Raji (cell line): Measurements from ENCODE around the gene RPL34.
A peak's percentile ranks its signal among the peaks of the same experiment; 100 is the strongest.

Experiments
- POLR2A ChIP-seq: IDR thresholded peaks from 2 replicates; pipeline ENCODE4 v1.6.1; 2011; ENCODE audit warnings: low read depth, low read length, control low read depth; ENCODE audit not compliant: insufficient read depth

RPL34 gene

DNA sequence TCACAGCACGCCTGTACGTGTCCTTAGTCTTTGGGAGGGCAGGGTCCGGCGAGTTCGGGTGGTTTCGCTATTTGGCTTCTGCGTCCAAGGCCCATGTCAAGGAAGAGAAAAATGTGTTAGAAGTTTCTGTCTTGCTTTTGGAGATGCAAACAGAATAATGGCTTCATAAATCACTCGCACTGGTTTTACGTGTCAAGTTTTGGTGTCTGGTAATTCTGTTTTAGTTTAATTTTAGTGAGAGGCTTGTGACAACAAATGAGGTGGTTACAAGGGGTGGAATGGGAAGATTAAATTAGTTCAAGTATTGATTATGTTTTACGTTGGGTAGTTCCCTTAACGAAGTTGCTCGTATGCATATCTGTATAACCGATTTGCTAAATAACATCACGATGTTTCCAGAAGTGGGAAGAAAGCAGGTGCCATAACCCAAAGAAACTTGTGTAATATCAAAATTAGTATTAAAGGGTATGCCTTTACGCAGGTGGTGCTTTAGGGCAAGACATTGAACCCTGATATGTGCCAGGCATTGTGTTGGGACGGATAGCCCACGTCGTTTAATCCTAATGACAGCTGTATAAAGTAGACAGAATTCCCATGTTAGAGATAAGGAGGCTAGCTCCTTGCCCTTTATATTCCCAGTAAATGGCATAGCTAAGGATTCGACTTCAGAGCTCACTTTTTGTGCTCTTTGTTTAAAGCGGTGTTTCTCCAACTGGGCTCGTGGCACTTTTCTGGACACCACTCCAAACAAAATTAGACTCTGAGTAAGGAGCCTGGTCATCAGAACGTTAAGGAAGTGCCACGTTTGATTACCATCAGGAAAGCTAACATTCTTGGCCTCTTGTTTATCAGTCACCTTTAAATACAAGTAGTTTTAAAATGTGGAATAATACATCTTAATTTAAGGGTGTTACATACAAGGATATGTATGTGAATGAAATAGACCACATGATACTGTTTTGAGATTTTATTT lies 843 bp downstream of the RPL34 start:
- no peak for TF ChIP-seq POLR2A

DNA sequence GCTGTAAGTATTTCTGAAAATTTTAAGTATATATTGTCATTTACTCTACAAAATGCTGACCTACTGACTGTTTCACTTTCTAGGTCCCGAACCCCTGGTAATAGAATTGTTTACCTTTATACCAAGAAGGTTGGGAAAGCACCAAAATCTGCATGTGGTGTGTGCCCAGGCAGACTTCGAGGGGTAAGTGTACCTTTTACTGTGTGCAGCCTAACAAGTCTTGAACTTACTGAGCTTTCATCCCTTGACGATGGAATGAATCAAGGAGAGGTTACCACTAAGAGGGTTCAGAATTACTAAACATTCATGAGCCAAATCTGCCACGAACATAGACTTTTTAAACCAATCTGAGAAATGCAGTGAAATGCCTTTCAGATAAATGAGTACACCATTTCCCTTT lies 1.6 kb downstream of the RPL34 start:
- TF ChIP-seq POLR2A: no peak

DNA sequence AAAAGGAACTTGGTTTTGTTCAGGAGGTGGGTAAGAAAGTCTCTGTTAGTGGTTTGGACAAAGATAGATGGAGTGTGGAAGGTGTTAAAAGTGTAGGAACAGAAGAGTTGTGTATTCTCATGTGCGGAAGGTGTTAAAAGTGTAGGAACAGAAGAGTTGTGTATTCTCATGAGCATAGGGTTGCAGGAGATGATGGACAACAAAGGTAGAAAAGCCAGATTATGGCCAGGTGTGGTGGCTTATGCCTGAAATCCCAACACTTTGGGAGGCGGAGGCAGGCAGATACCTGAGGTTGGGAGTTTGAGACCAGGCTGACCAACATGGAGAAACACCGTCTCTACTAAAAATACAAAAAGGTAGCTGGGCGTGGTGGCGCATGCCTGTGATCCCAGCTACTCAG lies 2.5 kb downstream of the RPL34 start:
- TF ChIP-seq POLR2A: no peak

DNA sequence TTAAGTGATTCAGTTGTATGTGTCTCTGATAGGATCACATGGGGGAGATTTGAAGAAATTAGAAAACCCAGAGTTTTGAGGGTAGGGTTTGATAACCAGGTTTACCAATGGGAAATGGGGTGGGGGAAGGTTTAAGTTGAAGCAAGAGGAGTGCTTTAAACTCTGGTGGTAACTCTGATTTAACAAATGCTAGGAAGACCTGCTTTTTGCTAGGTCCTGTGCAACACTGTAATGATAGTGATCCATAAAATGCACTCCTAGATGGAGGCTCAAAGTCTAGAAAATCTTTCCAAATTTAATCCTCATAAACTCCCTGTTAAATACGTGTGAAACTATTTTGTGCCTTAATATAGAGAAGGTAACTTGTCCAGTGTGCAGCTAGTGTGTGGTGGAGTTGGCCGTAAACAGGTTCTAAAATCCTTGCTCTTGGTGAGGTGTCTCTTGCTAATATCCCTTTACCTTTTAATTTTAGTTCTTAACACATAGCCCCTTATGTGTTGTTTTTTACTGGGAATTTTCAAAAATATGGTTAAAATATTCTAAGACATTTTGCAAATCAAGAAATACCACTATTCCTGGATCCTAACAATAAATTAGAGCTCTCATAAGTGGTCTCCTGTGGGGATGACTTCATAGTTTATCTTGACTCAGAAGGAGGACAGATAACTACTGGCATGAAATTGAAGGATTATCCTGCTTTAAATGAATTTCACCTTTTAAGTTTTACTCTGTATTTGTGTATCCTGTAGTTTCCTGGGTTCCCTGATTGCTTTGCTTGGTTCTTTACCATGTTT lies 4.1 kb downstream of the RPL34 start:
- no peak for TF ChIP-seq POLR2A

DNA sequence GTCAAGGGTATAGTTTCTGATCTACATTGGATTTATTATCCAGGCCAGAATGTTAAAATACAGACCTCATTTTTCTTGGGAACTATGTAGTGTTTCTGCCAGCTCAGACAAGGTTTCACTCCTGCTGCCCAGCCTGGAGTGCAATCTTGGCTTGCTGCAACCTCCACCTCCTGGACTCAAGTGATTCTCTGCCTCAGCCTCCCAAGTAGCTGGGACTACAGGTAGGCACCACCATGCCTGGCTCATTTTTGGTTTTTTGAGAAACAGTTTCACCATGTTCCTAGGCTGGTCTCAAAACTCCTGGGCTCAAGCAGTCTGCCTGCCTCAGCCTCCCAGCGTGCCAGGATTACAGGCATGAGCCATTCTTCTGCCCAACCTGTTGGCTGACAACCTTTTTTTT lies 5.7 kb downstream of the RPL34 start:
- TF ChIP-seq POLR2A: no peak

DNA sequence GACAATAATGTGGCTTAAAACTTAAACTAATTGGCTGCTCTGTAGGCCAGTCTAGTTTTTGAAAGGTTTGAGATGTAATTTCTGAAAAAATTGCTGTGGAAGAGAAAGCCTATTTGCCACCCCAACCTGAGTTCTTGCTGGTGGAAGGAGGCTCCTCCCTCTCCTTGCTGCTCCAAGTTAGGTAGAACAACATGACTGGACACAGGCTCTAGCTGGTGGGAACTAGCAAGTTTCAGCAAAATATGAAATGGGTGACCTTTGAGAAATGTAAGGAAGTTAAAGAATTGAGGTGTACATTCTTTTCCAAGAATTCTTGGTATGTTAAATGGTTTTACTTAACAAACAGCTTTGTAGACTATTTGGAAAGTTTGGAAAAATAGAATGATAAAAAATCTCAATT lies 8.0 kb downstream of the RPL34 start:
- no peak for TF ChIP-seq POLR2A

DNA sequence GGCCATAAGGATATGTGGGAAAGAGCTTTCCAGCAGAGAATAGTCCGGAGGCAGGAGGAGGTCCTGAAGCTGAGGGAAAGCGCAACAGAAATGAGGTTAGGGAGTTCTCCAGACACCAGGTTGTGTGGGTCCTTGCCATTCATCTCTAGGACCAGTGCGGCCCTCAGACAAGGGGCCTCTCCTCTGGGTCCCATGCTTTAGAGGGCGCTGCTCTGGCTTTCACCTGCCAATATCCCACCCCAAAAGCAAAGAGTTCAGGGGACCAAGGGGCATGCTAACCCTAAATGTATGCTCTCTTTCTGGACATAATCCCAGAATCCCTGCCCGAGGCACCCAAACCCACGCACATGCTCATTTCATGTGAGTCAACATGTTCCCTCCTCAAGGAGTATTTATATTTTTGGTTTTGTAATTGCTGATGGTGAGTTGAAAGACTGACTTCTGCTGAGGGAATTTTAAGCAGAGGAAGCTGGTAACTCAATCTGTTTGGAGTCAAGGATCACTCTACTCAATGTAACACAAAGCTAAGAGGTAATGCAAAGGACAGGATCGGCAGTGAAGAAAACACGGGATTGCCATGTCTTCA lies 14.8 kb downstream of the RPL34 start:
- no peak for TF ChIP-seq POLR2A

DNA sequence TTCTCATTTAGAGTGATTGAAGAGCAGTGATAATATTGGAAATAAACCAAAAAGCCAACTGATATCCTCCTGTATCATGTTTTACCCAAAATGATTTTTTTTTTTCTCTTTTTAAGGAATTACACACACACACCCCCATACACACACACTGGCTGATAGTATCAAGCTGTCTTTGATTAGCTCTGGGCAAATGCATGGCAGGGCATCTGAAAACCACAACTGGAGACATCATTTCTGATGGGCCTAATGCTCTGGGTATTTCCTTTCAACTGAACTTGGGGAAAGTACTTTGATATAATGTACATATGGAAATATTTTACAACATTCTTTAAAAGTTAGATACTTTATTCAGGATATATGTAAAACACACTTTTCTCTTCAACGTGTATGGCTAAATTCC lies 15.9 kb downstream of the RPL34 start:
- TF ChIP-seq POLR2A: no peak

DNA sequence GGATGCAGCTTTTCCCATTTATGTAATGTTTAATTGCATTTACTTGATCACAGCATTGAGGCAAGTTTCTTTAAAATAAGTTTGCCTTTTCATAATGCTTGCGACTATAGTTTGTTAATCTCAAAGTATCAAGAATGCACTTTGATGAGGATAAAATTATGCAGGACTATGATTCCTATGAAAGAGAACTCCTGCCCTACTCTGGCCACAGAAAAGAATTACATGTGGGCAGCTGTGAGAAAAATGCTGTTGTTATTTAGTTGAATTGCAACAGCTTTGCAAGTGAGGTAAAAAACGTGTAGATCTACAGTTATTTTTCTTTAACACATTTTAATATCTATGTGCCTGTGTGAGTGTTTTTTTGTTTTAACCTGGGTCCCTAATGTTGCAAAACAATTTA lies 17.5 kb downstream of the RPL34 start:
- no peak for TF ChIP-seq POLR2A

DNA sequence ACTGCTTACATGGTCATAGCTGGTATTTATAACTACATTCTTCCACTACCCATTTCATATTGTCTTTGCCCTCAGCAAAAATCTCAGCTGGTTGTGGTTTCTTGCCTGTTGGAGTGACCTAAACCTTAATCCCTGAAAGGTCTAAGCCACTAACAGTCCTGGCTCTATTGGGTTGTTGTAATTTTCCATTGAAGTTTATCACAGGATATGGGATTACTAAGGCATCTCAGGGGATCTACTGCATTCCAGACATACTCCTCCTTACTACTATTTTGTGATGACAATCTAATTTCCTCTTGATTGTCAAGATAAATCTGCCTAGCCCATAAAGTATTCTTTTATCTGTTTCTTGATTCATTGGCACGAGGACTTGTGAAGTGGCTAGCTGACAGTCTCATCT lies 23.9 kb downstream of the RPL34 start:
- no peak for TF ChIP-seq POLR2A

DNA sequence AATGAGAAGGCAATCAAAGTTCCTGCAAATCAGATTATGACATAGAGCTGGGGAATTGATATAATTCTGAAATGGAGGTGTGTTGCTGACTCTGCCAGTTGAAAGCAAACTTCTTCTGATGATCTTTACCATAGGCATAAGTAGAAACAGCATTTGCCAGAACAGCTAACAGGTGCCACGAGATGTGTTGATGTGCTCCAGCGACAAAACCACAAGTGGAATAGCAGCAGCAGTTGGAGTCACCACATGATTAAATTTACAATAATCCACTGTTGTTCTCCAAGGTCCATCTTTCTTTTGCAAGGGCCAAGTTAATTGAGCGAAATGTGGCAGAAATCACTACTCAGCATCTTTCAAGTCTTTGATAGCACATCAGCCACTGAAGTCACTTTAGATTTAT lies 26.3 kb downstream of the RPL34 start:
- no peak for TF ChIP-seq POLR2A

DNA sequence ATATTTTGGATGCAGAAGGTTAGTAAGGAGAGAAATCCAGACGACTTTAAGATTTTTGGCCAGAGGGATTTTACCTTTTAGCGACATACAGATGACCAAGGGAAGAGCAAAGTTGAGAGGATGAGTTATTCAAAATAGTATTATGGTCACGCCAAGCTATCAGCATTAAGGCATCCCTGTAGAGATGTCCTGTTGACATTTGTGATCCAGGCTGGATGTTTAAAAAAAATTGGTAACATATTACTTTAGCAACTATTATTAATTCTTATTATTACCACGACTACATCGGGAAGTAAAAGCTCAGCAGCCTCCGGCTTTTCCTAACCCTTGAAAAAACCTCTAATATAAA lies 29.5 kb downstream of the RPL34 start:
- TF ChIP-seq POLR2A: no peak

DNA sequence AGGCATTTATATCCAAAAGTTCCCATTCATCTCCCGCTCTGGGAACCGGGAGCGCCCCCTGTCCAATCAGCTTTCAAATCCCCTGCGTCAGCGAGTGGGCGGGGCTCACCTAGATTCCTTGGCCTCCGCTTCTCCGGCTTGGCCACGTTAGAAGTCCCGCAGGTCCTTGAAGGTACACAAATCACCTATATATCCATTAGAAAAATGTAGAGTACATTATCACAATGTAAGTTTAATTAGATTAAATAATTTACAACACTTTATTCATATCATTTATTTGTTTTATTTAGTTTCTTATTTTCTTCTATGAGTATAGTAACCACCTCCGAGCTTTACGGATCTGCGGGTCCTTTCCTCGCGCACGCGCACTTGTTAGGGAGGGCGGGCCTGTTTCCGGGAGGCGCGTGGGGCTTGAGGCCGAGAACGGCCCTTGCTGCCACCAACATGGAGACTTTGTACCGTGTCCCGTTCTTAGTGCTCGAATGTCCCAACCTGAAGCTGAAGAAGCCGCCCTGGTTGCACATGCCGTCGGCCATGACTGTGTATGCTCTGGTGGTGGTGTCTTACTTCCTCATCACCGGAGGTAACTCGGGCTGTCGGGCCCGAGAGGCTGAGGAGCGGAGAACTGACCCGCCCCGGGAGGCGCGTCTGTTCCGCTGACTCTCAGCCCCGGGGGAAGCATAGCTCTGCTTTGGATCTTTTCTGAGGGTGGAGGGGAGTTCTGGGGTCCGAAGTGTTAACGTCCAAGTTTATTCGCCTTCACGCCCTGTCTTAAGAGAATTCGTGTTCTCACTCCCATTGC lies 30.0 kb downstream of the RPL34 start, which contains the start of gene OSTC:
TSS of gene OSTC (plus strand) at position 388 of the 802 bp plus-strand sequence. CDS start at position 445, 57 bp downstream.
- peak; percentile 96 for TF ChIP-seq POLR2A

DNA sequence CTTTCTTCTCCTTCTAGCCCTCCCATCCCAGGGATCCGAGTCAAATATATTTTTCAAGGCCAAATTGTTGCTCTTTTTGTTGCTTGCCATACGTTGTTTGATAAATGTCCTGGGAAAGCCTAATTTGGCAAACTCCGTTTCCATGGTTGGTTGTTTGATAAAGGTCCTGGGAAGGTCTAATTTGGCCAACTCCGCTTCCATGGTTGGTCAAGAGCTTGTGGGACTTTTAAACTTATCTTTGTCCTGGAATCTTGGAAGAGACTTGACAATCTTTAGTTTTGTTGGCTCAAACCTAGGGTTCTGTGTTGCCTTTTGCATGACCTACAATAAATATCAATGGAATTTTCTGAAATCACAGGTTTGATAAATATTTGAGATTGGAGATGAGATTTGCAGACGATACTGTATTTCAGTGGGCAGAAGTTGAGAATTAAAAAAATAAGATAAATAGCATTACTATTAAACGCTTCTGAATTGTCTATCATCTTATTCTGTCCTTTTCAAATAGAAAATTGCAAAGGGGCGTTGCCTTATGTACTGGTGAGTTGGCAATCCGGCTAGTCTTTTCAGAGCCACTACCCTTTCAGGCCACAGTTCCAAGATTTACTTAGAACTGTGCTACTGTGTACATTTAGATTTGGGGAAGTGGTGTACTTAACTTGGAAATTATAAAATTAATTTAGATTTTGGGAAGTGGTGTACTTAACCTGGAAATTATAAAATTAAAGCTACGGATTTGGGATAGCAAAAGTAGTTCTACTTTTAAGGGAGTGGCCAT lies 30.8 kb downstream of the RPL34 start:
- TF ChIP-seq POLR2A: no peak
